SK-MEL-5 (cell line): Measurements from ENCODE around the gene MKI67. TPM values are rescaled to one million over a fixed set of nuclear protein-coding genes. Genes with fewer than 3 reads are reported as not detected.

Source experiments
- DNase-seq: peaks from one replicate; pipeline ENCODE4 v3.0.0-alpha.2; 2016; ENCODE audit warnings: low read depth, low spot score
- in situ Hi-C: cut with HindIII; loops from 2 replicates; pipeline ENCODE4 v1.10.0; 2016; ENCODE audit warnings: low sequenced_read_pairs, high pct_unique_total_duplicates, low pct_unique_long_range_greater_than_20kb
- total RNA-seq: library from RNA; depleted of rRNA; stranded (reverse); fragments of >200 nt; shearing (Covaris generic); gene quantifications from 2 replicates; pipeline ENCODE4 v1.2.3, GENCODE V29; 2014

MKI67 gene
- total RNA-seq, 1 experiment from 2014 or later = 11.7 TPM

DNA sequence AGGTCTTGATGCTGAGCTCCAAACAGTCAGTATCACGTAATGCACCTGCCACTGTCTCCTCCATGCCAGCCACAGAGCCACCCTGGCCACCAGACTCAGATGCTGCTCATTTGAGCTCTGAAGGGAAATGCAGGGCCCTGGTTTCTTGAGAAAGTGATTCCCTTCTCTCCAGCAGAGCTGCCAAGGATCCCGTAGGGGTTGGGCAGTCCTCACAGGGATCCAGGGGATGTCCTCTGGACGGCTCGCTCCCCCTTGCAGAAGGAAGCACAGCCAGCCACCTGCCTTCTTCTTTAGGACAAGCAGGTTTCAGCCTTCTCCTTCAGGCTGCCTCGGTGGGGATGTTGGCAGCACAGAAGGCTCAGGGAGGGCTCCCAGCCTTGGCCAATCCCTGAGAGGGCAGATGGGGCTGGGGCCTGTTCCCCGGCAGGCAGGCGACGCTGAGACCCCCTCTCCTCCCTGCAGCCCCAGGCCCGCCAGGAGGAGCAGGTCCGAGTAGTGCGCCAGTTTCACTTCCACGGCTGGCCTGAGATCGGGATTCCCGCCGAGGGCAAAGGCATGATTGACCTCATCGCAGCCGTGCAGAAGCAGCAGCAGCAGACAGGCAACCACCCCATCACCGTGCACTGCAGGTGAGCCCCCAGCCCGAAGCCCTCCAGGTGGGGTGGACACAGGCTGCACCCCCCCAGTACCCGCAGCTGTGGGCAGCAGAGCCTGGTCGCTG lies 48.9 kb downstream of the MKI67 start:
- DNase-seq = no peak
- in situ Hi-C loops = no loop called here

DNA sequence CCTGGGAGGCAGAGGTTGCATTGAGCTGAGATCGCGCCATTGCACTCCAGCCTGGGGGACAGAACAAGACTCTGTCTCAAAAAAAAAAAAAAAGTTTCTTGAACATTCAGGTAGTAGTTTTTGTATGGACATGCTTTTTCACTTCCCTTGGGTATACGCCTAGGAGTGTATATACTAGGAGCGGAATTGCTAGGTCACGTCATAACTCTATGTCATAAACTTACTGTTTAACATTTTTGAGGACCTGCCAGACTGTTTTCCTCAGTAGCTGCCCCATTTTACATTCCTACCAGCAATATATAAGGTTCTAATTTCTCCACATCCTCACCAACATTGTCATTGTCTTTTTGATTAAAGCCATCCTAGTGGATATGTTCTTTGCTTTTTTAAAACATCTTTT lies 51.6 kb downstream of the MKI67 start:
- in situ Hi-C loops = no loop called here
- DNase-seq = no peak

DNA sequence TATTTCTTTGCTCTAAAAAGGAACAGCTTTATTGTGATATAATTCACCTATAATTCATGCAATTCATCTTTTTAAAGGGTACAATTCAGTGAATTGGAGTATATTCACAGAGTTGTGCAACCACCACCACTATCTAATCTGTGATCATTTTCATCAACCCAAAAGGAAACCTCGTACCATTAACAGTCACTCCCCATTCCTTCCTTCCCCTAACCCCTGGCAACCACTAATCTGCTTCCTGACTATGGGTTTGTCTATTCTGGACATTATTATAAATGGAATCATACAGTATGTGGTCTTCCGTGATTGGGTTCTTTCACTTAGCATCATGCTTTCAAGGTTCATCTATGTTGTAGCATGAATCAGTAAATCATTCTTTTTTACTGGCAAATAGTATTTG lies 52.3 kb downstream of the MKI67 start:
- in situ Hi-C loops = no loop called here
- DNase-seq = no peak

DNA sequence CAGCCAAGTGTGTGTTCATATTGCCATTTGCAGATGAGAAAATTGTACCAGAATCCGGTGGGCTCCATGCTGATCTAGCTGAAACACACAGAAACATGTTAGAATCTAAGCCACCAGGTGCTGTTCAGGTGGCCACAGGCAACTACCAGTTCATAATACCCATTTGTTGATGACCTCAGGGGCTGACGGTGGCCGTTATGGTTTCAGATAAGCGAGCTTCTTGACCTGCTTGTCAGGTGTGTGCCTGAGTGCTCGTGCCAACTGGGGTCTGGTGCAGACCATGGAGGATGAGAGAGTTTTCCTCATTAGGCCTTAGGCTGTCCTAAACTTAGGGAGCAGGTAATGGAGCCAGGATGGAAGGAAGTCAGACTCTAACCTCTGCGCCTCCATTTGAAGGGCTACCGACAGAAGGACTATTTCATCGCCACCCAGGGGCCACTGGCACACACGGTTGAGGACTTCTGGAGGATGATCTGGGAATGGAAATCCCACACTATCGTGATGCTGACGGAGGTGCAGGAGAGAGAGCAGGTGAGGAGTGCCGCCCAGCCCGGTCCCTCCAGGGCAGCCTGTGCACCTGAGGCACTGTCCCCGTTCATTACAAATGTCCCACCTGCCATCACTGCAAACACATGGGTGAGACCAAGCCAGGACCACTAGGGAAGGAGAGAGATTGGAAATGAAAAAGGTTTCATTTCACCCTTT lies 53.1 kb downstream of the MKI67 start:
- in situ Hi-C loops = no loop called here

DNA sequence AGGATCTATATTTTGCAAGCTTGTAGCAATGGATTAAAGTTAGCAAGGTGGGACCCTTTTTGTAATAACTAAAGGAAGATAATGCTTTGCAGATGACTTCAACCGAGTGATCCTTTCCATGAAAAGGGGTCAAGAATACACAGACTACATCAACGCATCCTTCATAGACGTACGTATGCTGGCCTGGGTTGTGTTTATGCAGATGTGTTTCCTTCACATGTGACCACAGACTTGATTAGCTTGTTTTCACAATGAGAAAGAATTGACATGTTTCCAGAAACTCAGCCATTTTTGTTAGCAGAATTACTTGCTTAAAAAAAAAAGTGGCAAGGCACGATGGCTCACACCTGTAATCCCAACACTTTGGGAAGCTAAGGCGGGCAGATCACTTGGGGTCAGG lies 54.2 kb downstream of the MKI67 start:
- in situ Hi-C loops = no loop called here
- DNase-seq = no peak

More for the DNA sequence above, 53.1 kb downstream of the MKI67 start:
- no peak for DNase-seq

DNA sequence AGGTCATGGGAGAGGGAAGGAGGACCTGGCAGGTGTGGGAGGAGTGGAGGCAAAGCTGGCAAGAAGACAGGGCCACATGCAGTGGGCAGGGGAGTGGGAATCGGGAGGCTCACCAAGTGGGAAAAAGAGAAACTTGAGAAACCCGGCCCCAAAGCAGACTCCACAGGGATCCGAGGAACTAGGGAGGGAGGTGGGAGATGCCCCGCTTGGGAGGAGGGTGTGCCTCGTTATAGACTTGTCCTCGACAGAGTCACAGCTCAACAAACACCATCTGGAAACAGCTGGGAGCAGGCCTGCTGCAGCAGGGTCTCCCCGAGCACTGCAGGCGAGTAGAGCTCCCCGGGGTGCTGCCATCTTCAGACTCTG lies 54.8 kb downstream of the MKI67 start:
- DNase-seq = no peak
- in situ Hi-C loops = no loop called here

DNA sequence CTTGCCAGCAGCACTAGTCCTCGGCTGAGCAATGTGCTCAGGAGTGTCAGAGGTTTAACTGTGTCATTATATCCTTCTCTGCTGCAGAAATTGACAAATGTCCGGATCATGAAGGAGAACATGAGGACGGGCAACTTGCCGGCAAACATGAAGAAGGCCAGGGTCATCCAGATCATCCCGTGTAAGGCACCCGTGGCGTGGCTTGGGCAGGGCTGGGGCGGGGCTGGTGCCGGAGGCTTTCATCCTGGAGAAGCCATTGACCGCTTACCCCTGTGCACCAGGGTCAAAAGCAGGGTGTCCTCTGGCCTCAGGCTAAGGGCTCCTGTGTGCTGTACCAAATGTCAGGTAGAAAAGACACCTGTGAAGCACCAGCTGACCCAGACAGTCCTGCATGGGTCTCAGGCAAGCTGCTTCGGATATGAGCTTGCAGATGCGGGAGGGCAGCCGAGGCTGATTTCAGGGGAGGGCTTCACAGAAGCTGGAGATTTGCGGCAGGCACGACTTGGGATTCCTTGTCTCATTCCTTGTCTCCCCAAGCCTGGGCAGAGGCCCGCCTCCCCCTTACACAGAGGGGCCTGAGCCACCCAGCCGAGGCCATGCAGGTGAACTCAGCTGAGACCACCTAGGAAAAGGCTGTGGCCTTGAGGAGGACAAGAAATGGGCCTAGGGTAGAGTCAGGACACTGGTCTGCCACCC lies 55.4 kb downstream of the MKI67 start:
- in situ Hi-C loops = no loop called here
- DNase-seq = no peak

DNA sequence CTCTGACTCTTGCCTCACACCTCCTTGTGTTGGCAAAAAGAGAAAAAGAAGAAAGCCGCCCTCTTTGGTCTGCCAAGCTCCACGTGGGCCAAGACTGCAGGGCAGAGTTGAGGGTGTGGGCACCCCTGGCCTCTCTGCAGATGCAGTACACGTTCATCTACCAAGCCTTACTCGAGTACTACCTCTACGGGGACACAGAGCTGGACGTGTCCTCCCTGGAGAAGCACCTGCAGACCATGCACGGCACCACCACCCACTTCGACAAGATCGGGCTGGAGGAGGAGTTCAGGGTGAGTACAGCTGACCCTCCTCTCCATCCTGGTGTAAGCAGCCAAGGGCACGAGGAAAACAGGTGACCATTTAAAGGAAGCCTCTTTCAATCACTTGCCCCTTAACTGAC lies 56.1 kb downstream of the MKI67 start:
- DNase-seq = no peak
- in situ Hi-C loops = no loop called here

DNA sequence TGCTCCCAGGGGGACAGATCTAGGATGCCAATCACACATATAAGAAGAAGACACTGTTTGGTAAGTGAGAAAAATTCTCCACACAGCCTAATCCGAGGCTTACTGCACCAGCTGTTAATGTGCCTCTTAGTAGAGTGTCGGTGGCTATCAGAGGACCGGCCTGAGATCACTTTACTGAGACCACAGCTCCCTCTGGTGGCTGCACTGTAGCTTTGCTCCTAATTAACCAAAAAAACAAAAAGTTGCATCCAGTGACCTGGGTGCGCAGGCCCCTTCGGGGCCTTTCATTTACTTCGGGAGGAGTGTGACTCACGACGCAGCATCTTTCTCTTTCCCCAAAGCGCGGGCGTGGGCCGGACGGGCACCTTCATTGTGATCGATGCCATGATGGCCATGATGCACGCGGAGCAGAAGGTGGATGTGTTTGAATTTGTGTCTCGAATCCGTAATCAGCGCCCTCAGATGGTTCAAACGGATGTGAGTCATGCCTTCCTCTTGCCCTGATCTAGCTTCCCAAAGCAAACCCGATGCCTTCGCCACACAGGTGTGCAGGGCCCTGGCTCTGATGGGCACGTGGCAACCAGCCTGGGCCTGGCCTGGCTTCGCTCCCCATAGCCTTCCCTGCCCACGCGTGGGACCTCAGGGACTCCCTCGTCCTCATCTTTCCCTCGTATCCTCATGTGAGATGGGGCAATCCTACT lies 56.7 kb downstream of the MKI67 start:
- peak; percentile 64 for DNase-seq
- in situ Hi-C loops = no loop called here

DNA sequence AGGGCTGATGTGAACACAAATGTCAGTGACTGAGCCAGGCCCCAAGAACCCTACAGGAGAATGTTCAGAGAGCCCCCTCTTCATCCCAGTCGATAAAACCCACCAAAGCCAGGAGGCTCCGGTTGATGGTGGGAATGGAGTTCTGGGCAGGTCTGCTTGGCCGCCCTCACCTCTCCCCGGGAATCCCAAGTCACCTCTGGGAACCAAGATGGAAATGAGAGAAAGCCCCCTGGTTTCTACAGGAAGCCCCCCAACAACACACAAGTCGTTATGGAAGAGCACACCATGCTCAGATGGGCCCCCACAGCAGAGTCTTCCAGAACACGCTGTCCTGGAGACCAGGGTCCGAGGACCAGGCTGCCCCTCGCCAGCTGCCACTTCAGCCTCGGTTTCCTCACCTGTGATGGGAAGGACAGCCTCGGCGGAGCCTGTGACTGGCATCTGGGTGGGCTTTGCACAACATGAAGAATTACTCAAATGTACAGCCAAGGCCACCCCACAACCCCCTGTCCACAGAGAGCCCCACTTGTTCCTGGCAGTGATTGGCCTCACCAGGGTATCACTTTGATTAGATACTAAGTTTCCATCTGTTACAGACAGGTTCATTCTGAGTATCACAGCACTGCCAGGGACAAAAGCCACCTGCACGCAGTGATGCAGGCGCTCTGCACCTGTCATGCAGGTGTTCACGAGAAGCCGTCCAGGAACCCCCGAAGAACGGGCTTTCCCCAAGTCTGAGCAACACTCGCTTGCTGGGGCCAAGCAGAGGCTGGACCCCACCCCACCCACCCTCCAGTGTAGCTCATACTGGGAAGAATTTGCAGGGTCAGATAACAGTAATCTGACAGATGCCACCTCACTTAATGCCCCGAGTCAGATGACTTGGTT lies 57.6 kb downstream of the MKI67 start:
- in situ Hi-C loops = no loop called here
- DNase-seq = no peak

DNA sequence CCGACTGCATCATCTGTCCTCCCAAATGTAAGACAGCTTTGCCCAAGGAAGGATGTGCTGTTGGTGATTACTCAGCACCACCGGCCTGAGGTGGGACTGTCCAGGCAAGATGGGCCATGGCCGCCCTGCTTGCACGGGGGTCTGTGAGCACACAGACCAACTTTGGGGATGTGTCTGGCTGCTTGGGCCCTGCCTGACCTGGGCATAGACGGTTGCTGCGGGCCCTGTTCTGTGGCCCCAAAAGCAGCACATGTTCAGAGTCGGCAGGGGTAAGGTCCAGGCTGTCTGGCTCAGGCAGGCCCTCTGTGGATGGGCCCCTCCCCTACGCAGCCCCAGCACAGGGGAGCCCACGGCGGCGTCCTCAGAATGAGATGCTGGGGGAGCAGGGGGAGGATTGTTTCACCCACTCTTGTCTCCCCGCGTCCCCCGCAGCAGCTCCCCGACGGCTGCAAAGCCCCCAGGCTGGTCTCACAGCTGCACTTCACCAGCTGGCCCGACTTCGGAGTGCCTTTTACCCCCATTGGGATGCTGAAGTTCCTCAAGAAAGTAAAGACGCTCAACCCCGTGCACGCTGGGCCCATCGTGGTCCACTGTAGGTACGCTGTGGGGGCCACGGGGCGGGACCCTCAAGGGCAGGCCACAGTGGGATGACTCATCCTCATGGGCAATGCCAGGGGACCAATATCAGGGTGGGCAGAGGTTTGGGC lies 58.4 kb downstream of the MKI67 start:
- in situ Hi-C loops = no loop called here
- DNase-seq = no peak

DNA sequence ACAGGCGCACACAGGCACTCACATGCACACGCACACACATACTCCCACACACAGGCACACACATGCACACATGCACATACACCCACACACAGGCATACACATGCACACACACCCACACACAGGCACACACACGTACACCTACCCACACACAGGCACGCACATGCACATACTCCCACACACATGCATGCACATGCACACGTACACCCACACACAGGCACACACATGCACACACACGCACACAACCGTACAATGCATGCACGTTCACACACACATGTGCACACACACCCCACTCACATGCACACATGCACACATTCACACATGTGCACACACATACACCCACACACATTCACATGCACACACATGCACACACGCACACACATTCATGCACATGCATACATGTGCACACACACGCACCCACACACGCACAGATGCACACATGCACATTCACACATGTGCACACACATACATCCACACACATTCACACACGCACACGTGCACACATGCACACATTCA lies 59.3 kb downstream of the MKI67 start:
- in situ Hi-C loops = no loop called here
- no peak for DNase-seq

DNA sequence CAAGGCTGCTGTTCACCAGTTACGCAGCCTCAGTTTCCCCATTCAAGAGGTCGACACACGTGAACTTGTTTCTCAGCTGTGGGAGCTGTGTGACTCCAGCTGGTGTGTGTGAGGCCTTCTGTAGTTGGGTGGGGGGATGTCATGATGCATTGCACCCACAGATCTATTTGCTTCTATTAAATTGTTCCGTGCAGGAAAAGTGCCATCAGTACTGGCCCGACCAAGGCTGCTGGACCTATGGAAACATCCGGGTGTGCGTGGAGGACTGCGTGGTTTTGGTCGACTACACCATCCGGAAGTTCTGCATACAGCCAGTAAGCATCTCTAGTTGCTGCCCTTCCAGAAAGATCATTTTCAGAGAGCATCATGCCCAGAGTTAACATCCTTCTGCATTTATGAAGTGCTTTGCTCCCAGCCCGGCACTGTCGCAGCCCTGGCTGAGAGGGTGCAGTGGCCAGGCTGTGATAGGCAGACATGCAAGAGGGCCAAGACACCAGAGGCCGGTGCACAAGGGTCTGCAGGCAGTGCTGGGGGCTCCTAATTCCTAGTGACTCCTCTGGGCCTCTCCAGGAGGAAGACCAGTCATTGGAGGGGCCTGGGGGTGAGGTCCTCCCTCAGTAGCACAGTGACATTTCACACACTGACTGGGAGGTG lies 60.2 kb downstream of the MKI67 start:
- DNase-seq = no peak
- in situ Hi-C loops = no loop called here

DNA sequence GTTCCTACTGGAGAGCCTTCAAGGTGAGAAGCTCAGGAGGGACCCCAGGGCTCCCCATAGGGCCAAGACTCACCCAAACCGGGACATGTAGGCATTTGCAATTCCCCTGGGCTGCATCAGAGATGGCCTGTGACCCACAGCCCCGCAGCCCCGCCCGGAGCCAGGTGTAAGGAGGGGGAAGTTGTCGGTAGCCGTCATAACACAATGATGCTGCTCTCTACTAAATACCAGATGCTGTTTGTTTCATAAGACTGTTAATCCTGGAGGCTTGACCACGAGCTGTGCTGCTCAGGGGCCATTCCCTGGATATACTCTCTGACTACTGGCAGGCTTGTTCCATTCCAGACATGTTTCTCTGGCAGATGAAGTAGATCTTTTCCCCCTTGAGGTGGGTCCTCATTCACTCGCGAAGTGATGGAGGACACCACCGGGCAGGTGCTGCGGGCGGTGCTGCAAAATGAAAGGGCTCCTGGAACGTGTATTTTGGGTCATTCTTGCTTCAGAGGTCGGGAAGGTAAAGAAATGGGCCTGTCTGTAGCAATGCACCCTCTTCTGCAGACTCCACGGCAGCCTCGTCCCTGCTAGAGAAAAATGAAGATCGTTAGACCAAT lies 61.1 kb downstream of the MKI67 start:
- DNase-seq = no peak
- in situ Hi-C loops = no loop called here

DNA sequence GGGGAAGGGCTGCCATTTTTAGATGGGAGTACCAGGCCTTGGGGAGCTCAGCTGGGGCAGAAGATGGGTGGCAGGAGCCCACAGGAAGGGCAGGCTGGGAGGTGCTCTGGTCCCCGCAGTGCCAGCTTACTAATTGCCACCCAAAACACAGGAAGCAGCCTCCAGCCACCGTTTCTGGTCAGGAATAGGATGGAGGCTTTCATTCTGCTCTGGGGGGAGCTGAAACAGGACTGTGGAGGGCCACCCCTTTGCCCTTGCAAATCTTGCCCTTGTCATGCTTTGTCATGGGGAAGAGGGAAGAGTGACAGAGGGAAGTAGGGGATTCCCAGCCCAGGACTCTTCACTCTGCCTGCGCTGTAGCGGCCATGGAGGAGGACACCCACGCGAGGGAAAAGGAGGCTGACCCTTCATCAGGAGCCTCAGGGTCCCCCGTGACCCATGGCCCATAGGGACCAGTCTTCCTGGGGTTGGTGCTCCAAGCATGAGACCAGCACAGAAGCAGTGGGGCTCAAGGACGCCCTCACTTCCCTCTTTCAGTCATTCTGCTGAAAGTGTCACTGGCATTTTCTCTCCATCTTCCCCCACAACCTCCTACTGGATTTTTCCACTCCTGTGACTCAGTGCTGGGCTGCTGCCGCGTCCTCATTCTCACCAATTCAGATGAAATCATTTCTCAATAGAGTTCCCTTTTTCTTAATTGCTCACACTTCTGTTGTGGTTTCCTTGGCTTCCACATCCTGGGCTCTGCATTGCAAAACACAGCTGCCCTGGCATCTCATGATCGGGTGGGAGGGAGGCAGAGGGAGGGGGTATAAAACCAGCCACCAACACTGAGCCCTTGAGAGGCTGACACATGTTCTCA lies 61.9 kb downstream of the MKI67 start:
- peak; percentile 14 for DNase-seq
- in situ Hi-C loops = no loop called here
